Measurements from ENCODE around the gene FOXC1. TPM values are rescaled to one million over a fixed set of nuclear protein-coding genes. Genes with fewer than 3 reads are reported as not detected.

The FOXC1 gene
- total RNA-seq, 2 donors from 2014 or later, result 13.5 to 23.6 TPM

DNA sequence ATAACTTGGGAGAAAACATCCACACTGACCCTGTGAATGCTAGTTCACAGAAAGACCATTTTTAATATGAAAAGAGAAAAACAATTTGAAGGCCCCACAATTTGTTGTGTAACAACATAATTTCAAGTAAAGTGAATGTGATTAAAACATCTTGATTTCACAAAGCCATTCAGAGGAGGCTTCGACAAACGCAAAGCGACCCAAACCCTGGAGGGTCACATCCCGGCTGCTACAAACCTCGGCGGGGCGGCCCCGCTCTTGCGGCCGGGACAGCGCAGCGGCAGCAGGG lies 14.0 kb downstream of the FOXC1 start:
- Histone ChIP-seq H3K27me3 (peaks cover 0 to 22% of the 10 kb centered on the region in 2 donors), H3K4me3 (peak overlapping the region; percentile 45 to 63), H3K27ac (peak overlapping the region; percentile 75 to 79), H3K4me1 (peaks cover 0 to 33% of the 10 kb centered on the region in 2 donors), H3K36me3 (no peaks in the 10 kb centered on the region), H3K9me3 (no peaks in the 10 kb centered on the region)
- no peak for DNase-seq (ENCODE audit: low spot score)
- TF ChIP-seq, protein P1, sequence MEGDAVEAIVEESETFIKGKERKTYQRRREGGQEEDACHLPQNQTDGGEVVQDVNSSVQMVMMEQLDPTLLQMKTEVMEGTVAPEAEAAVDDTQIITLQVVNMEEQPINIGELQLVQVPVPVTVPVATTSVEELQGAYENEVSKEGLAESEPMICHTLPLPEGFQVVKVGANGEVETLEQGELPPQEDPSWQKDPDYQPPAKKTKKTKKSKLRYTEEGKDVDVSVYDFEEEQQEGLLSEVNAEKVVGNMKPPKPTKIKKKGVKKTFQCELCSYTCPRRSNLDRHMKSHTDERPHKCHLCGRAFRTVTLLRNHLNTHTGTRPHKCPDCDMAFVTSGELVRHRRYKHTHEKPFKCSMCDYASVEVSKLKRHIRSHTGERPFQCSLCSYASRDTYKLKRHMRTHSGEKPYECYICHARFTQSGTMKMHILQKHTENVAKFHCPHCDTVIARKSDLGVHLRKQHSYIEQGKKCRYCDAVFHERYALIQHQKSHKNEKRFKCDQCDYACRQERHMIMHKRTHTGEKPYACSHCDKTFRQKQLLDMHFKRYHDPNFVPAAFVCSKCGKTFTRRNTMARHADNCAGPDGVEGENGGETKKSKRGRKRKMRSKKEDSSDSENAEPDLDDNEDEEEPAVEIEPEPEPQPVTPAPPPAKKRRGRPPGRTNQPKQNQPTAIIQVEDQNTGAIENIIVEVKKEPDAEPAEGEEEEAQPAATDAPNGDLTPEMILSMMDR (IDR thresholded peaks at IDR 0.05), result no peak

DNA sequence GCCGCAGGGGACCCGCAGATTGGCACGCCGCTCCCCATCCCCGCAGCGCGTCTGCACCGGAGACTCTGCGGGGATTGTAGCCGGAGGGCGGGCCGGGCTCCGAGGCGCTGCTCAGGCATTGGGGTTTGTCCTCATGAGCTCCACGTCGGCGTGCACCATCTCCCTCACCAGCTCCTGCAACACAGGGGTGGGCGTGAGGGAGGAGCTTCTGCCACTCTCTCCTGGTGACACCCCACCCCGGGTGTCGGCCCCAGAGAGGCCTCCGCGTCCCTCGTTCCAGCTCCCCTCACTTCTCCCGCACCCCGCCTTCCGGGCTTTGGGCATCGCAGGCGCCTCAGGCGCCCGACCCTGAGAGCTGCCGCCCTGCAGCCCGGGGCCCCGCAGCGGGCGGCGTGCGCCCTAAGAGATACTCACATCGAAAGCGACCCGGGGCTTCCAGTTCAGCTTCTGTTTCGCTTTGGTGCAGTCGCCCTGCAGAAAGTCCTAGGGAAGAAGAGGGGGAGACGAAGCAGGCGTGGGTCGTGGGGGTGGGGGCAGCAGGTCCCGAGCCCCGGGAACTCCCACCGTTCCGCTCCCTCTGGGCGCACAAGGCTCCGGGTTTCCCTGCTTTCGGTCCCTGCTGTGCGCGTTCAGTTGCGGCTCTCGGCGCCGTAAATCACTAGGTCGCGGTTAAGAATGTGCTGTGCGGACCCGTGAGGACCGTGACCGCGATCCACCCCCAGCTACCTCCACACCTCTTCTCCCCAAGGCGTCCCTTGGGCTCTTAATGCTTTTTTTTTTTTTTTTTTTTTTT lies 14.5 kb downstream of the FOXC1 start:
- Histone ChIP-seq H3K36me3 (no peaks in the 10 kb centered on the region), H3K4me3 (peak overlapping the region; percentile 45 to 63), H3K4me1 (peaks cover 0 to 33% of the 10 kb centered on the region in 2 donors), H3K9me3 (no peaks in the 10 kb centered on the region), H3K27ac (peak overlapping the region; percentile 75 to 79), H3K27me3 (peaks cover 0 to 22% of the 10 kb centered on the region in 2 donors)
- no peak for DNase-seq (ENCODE audit: low spot score)
- TF ChIP-seq, protein P1 (IDR thresholded peaks at IDR 0.05), result no peak

DNA sequence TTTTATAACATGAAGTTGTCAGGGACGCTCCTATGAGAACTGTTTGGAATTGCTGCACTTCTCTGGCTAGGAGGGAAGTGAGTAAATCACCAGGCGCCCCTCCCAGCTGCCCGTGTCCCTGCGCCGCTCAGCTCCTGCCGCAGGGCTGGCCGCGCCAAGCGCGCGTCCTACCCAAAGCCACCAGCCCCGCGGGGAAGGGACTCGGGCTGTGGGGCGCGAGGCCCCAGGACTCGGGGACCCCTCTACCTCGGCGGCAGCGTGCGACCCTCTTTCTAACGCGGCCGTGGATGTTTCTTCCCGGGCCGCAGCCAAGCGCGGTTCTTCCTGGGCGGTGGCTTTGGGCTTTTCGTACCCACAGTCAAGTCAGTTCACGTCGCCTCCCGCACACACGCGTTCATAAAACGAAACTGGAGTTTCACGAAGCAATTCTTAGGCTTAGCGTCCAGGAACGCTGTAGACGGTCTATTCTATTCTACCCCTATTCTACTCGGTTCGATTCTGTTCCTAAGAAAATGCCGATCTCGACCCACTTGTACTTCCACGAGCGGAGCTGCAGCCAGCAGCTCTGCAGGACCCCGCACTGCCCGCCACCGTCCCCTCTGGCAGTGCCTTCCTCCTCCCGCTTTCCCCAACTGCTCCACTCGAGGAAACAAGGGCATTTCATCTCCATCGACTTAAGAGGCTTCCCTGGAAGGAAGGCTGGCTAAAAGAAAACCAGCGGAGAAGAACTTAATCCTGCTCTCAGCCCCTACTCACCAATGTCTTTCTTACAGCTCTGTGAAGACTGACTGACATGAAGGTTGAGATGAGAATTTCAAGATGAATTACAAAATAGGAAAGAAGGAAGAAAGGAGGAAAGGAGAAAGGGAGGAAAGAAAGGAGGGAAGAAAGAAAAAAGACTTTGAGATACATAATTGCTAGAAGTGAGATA lies 15.4 kb downstream of the FOXC1 start:
- Histone ChIP-seq H3K27me3 (peaks cover 0 to 16% of the 10 kb centered on the region in 2 donors), H3K4me3 (peak overlapping the region; percentile 45 to 63), H3K27ac (peak overlapping the region; percentile 75 to 79), H3K36me3 (no peaks in the 10 kb centered on the region), H3K9me3 (no peaks in the 10 kb centered on the region), H3K4me1 (peaks cover 0 to 26% of the 10 kb centered on the region in 2 donors)
- TF ChIP-seq, protein P1 (IDR thresholded peaks at IDR 0.05), result no peak
- DNase-seq (ENCODE audit: low spot score), result no peak

DNA sequence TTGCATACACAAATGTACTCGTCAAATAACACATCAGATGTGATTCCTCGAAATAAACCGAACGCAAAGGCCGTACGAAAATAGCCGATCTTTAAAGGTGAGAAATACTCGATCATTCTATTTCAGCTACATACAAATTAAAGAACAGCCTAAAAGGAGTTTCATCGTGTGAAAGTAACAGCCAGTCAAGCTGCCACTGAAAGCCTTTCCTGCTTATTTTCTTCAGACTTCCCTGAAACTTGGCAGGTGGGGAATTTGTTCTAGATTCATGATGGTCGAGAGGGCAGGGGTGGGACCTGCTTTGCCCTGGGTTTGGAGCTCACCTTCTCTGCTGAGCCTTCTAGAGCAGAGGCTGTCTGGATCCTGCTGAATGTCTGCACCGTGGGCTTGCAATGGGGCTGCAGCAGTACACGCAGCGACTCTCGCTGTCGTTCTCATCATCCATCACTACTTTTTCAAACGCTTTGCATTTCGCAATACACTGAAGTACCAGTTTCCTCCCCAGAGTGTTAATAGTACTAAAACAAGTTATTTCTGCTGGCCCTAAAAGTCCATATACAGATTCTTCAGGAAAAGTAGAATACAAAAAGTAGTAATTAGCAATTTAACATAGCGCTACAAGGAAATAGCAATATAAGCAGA lies 16.2 kb downstream of the FOXC1 start:
- TF ChIP-seq, protein P1 (IDR thresholded peaks at IDR 0.05), result no peak
- Histone ChIP-seq H3K9me3 (no peaks in the 10 kb centered on the region), H3K27ac (peak overlapping the region in 1 of 2 donors; percentile 79), H3K4me3 (no peak overlapping the region), H3K36me3 (no peaks in the 10 kb centered on the region), H3K4me1 (peaks cover 0 to 24% of the 10 kb centered on the region in 2 donors), H3K27me3 (peaks cover 0 to 8% of the 10 kb centered on the region in 2 donors)
- DNase-seq (ENCODE audit: low spot score), result no peak

DNA sequence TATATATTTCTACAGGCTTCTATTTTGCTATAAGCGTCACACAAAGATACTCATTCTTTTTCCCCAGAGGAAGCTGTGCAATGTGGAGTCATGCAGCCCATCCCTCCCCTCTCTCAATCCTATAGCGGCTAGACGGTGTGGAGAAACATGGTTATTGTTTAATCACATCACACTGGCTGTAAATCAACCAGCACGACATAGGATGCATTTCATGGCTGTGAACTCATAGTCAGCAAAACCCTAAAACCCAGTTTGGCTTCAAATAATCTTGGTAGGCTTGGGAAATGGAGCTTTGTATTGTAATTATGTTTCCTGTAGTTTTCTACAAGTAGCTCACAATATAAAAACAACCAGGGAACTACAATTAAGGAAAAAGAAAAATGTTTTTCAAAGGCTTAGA lies 16.8 kb downstream of the FOXC1 start:
- Histone ChIP-seq H3K4me3 (no peak overlapping the region), H3K9me3 (no peaks in the 10 kb centered on the region), H3K36me3 (no peaks in the 10 kb centered on the region), H3K4me1 (peaks cover 0 to 26% of the 10 kb centered on the region in 2 donors), H3K27ac (no peak overlapping the region), H3K27me3 (peaks cover 0 to 8% of the 10 kb centered on the region in 2 donors)
- DNase-seq (ENCODE audit: low spot score), result no peak
- TF ChIP-seq, protein P1 (IDR thresholded peaks at IDR 0.05), result no peak
